Gastrocnemius medialis (tissue), 4 donors: ENCODE measurements around the gene PSMD13. TPM values are rescaled to one million over a fixed set of nuclear protein-coding genes. Genes with fewer than 3 reads are reported as not detected.

Experiments used
- ATAC-seq, 2 donors: fragments of 150-250 bp; one replicate each; pipeline ENCODE4 v1.9.1; 2016
- DNase-seq, 2 donors: peaks; one replicate each; pipeline ENCODE4 v3.0.0-alpha.2; 2019
- H3K27ac ChIP-seq, 4 donors: fragments of 200-600 bp; sonication (generic); 1 replicate in 1 of 4; 2 replicates in 3 of 4; pipeline ENCODE4 v1.5.1; 2016 to 2018; ENCODE audit warnings: mild to moderate bottlenecking in 2 of 4, moderate library complexity in 1 of 4
- H3K27me3 ChIP-seq, 3 donors: fragments of 200-600 bp; sonication (generic) in 2 of 3; 1 replicate in 1 of 3; 2 replicates in 2 of 3; pipeline versions ENCODE4 v1.5.1 to v1.6.0; 2016 to 2019; ENCODE audit warnings: mild to moderate bottlenecking in 1 of 3, moderate library complexity in 1 of 3
- H3K36me3 ChIP-seq, 2 donors: fragments of 200-600 bp; sonication (generic) in 1 of 2; one replicate each; pipeline ENCODE4 v1.5.1; 2017 to 2018
- H3K4me1 ChIP-seq, 2 donors: fragments of 200-600 bp; sonication (generic) in 1 of 2; one replicate each; pipeline ENCODE4 v1.5.1; 2016 to 2017; ENCODE audit warnings: mild to moderate bottlenecking in 2 of 2
- H3K4me3 ChIP-seq, 4 donors: fragments of 200-600 bp; sonication (generic) in 3 of 4; 1 replicate in 1 of 4; 2 replicates in 3 of 4; pipeline ENCODE4 v1.5.1; 2016 to 2019; ENCODE audit warnings: mild to moderate bottlenecking in 2 of 4
- H3K9me3 ChIP-seq, 3 donors: fragments of 200-600 bp; sonication (generic) in 2 of 3; 1 replicate in 1 of 3; 2 replicates in 2 of 3; pipeline ENCODE4 v1.5.1; 2016 to 2019
- CTCF ChIP-seq, 5 experiments: fragments of 450-650 bp in 3 of 5; fragments of 200-600 bp in 2 of 5; sonication (generic) in 2 of 5; IDR thresholded peaks in 4 of 5; conservative IDR thresholded peaks in 1 of 5; 1 replicate in 4 of 5; 2 replicates in 1 of 5; pipeline ENCODE4 v1.5.1; 2016 to 2019; ENCODE audit warnings: antibody characterized with exemption in 5 of 5, mild to moderate bottlenecking in 3 of 5, moderate library complexity in 3 of 5
- POLR2A ChIP-seq, 2 donors: fragments of 450-650 bp; IDR thresholded peaks; one replicate each; pipeline ENCODE4 v1.6.1; 2017; ENCODE audit warnings: antibody characterized with exemption in 2 of 2, mild to moderate bottlenecking in 2 of 2, moderate library complexity in 2 of 2
- in situ Hi-C, 4 donors: fragments of 200-750 bp; cut with MboI; loops; one replicate each; pipeline versions ENCODE4 v1.15.0 to v1.8.0; 2017; ENCODE audit warnings: low sequenced_read_pairs in 4 of 4
- intact Hi-C: fragments of 100-400 bp; cut with DNase I; formaldehyde crosslinking; loops from one replicate; pipeline ENCODE4 v1.15.1; 2023; ENCODE audit warnings: low total_unique reads
- total RNA-seq, 4 donors: library from RNA; depleted of rRNA; stranded (reverse); fragments of >200 nt; gene quantifications; one replicate each; pipeline versions ENCODE4 v1.1.0 to v1.2.3, GENCODE V29; 2016

The PSMD13 gene
- total RNA-seq, 4 donors from 2014 or later, result 128 to 189 (median 163) TPM

GRCh38 chr11:203056-203944 lies 33.5 kb upstream of the PSMD13 start:
- DNase-seq (no peak), ATAC-seq (no peak)
- peaks cover 13 to 17% of the 10 kb centered on the region in 2 donors for H3K4me1 ChIP-seq
- no peak overlapping the region for H3K27ac ChIP-seq
- no peaks in the 10 kb centered on the region for H3K9me3 ChIP-seq
- H3K4me3 ChIP-seq, result no peak overlapping the region
- TF ChIP-seq POLR2A (IDR thresholded peaks at IDR 0.05), result no peak
- TF ChIP-seq CTCF (IDR thresholded peaks at IDR 0.05 in 4 of 5, conservative IDR thresholded peaks at IDR 0.05 in 1 of 5), result no peak
- H3K27me3 ChIP-seq, result no peaks in the 10 kb centered on the region
- intact Hi-C loops (loop anchor here (10.0 kb wide), 1 partner anchor 242 kb away; the partner anchor contains the start of gene ANO9), in situ Hi-C loops (no loop called here)
- H3K36me3 ChIP-seq, result peaks cover 0 to 29% of the 10 kb centered on the region in 2 donors

GRCh38 chr11:203945-204586 lies 32.7 kb upstream of the PSMD13 start:
- Histone ChIP-seq H3K36me3 (peaks cover 0 to 29% of the 10 kb centered on the region in 2 donors), H3K4me1 (peaks cover 13 to 21% of the 10 kb centered on the region in 2 donors), H3K4me3 (no peak overlapping the region), H3K27me3 (no peaks in the 10 kb centered on the region), H3K9me3 (no peaks in the 10 kb centered on the region), H3K27ac (no peak overlapping the region)
- DNase-seq, result no peak
- in situ Hi-C loops, result no loop called here
- no peak for ATAC-seq
- intact Hi-C loops, result loop anchor here (10.0 kb wide), 1 partner anchor 241 kb away; the partner anchor contains the start of gene ANO9
- TF ChIP-seq CTCF (IDR thresholded peaks at IDR 0.05 in 4 of 5, conservative IDR thresholded peaks at IDR 0.05 in 1 of 5), result no peak
- TF ChIP-seq POLR2A (IDR thresholded peaks at IDR 0.05), result no peak

GRCh38 chr11:204587-205109 lies 32.1 kb upstream of the PSMD13 start:
- no peak overlapping the region for H3K4me3 ChIP-seq
- no peaks in the 10 kb centered on the region for H3K9me3 ChIP-seq
- intact Hi-C loops, result loop anchor here (5.0 to 10.0 kb wide), 3 partner anchors 148 to 303 kb away; partner anchors contain the start of genes ANO9 and RNH1
- no peak overlapping the region for H3K27ac ChIP-seq
- DNase-seq (no peak), ATAC-seq (no peak)
- peaks cover 19 to 27% of the 10 kb centered on the region in 2 donors for H3K4me1 ChIP-seq
- TF ChIP-seq POLR2A (IDR thresholded peaks at IDR 0.05), result no peak
- TF ChIP-seq CTCF (IDR thresholded peaks at IDR 0.05 in 4 of 5, conservative IDR thresholded peaks at IDR 0.05 in 1 of 5), result no peak
- in situ Hi-C loops, result no loop called here
- H3K27me3 ChIP-seq, result no peaks in the 10 kb centered on the region
- peaks cover 0 to 32% of the 10 kb centered on the region in 2 donors for H3K36me3 ChIP-seq

- Histone ChIP-seq H3K9me3 (no peaks in the 10 kb centered on the region), H3K27me3 (no peaks in the 10 kb centered on the region), H3K4me3 (peak overlapping the region in 2 of 4 donors; percentile 78 to 89), H3K4me1 (peaks cover 26 to 34% of the 10 kb centered on the region in 2 donors), H3K36me3 (peaks cover 0 to 39% of the 10 kb centered on the region in 2 donors), H3K27ac (peak overlapping the region in 1 of 4 donors; percentile 100)
- intact Hi-C loops (loop anchor here (5.0 to 10.0 kb wide), 3 partner anchors 147 to 302 kb away; partner anchors contain the start of genes ANO9 and RNH1), in situ Hi-C loops (no loop called here)
- ATAC-seq, result no peak
- TF ChIP-seq CTCF (IDR thresholded peaks at IDR 0.05 in 4 of 5, conservative IDR thresholded peaks at IDR 0.05 in 1 of 5) (no peak), POLR2A (IDR thresholded peaks at IDR 0.05) (no peak)
- DNase-seq, result no peak
Observed at GRCh38 chr11:205221-206001, 31.4 kb upstream of the PSMD13 start.
